OCI-LY7 (cell line): ENCODE results near the gene LRBA.

ENCODE experiments used
- EZH2phosphoT487 ChIP-seq: fragments of 200-600 bp; sonication (generic); IDR thresholded peaks from 2 replicates; pipeline ENCODE4 v1.6.1; 2018; ENCODE audit warnings: low read depth, borderline replicate concordance, mild to moderate bottlenecking, mixed run types, antibody characterized with exemption, low read length, moderate library complexity, mixed read lengths
- TF ChIP-seq, protein P1 (sequence below): fragments of 200-600 bp; sonication (generic); conservative IDR thresholded peaks from 2 replicates; pipeline ENCODE4 v1.5.1; 2014; ENCODE audit warnings: mild to moderate bottlenecking, antibody characterized with exemption, low read length, moderate library complexity, mixed read lengths

GRCh38 chr4:150402871-150403272 is 612.2 kb downstream of the LRBA start:
- TF ChIP-seq, protein P1, sequence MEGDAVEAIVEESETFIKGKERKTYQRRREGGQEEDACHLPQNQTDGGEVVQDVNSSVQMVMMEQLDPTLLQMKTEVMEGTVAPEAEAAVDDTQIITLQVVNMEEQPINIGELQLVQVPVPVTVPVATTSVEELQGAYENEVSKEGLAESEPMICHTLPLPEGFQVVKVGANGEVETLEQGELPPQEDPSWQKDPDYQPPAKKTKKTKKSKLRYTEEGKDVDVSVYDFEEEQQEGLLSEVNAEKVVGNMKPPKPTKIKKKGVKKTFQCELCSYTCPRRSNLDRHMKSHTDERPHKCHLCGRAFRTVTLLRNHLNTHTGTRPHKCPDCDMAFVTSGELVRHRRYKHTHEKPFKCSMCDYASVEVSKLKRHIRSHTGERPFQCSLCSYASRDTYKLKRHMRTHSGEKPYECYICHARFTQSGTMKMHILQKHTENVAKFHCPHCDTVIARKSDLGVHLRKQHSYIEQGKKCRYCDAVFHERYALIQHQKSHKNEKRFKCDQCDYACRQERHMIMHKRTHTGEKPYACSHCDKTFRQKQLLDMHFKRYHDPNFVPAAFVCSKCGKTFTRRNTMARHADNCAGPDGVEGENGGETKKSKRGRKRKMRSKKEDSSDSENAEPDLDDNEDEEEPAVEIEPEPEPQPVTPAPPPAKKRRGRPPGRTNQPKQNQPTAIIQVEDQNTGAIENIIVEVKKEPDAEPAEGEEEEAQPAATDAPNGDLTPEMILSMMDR, result no peak
- no peak for TF ChIP-seq EZH2phosphoT487
